Measurements from ENCODE around the gene BPI.

GRCh38 chr20:38294076-38294591, 9.8 kb upstream of the BPI start:
- TF ChIP-seq, protein P1, sequence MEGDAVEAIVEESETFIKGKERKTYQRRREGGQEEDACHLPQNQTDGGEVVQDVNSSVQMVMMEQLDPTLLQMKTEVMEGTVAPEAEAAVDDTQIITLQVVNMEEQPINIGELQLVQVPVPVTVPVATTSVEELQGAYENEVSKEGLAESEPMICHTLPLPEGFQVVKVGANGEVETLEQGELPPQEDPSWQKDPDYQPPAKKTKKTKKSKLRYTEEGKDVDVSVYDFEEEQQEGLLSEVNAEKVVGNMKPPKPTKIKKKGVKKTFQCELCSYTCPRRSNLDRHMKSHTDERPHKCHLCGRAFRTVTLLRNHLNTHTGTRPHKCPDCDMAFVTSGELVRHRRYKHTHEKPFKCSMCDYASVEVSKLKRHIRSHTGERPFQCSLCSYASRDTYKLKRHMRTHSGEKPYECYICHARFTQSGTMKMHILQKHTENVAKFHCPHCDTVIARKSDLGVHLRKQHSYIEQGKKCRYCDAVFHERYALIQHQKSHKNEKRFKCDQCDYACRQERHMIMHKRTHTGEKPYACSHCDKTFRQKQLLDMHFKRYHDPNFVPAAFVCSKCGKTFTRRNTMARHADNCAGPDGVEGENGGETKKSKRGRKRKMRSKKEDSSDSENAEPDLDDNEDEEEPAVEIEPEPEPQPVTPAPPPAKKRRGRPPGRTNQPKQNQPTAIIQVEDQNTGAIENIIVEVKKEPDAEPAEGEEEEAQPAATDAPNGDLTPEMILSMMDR (IDR thresholded peaks at IDR 0.05), result no peak
- TF ChIP-seq REST (IDR thresholded peaks at IDR 0.05; ENCODE audit: insufficient read depth in 1 of 2, low read depth in 2 of 2, low read length in 1 of 2) (no peak), POLR2AphosphoS5 (IDR thresholded peaks at IDR 0.05; ENCODE audit: low read depth, low read length) (no peak)

Measured in Panc1 (cell line).